SH-SY5Y (cell line): Measurements from ENCODE around the gene PCDHGC5.

Source experiments
- GATA2 ChIP-seq: IDR thresholded peaks from 2 replicates; pipeline ENCODE4 v1.6.1; 2011; ENCODE audit warnings: mild to moderate bottlenecking, low read depth, low read length
- GATA3 ChIP-seq: IDR thresholded peaks from 2 replicates; pipeline ENCODE4 v1.6.1; 2011; ENCODE audit warnings: low read depth, mild to moderate bottlenecking, low read length, moderate library complexity

GRCh38 chr5:141478321-141478945 lies 10.4 kb upstream of the PCDHGC5 start:
- no peak for TF ChIP-seq GATA3
- no peak for TF ChIP-seq GATA2
